ENCODE data around the gene FBXO47.

FBXO47 gene

GRCh38 chr17:38899421-38899820, 67.8 kb downstream of the FBXO47 start:
- no peak for DNase-seq

- no peak for DNase-seq
Measured at GRCh38 chr17:38898812-38899348, 68.3 kb downstream of the FBXO47 start.

GRCh38 chr17:38898291-38898679, 68.9 kb downstream of the FBXO47 start:
- no peak for DNase-seq

- no peak for DNase-seq
Measured at GRCh38 chr17:38897671-38898290, 69.4 kb downstream of the FBXO47 start.

DNA sequence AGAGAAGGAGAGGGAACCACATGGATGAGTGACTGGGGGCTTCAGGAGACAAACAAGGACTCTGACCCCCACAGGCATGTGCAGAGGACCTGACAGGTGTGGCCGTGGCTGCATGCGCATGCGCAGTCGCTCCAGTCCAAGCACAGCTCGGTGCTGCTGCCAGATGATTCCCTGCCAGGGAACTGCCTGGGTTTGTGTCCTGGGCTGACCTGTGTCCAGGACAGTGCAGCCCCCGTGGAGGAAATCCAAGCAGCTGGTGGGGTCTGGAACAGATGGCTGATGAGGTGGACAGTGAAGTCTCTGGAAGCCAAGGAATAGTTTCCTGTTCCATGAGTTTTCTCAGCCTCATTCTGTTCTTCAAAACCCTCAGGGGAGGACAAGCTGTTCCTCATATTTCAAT, 70.0 kb downstream of the FBXO47 start:
- DNase-seq = no peak

GRCh38 chr17:38896346-38896954, 70.8 kb downstream of the FBXO47 start:
- DNase-seq = no peak

DNA sequence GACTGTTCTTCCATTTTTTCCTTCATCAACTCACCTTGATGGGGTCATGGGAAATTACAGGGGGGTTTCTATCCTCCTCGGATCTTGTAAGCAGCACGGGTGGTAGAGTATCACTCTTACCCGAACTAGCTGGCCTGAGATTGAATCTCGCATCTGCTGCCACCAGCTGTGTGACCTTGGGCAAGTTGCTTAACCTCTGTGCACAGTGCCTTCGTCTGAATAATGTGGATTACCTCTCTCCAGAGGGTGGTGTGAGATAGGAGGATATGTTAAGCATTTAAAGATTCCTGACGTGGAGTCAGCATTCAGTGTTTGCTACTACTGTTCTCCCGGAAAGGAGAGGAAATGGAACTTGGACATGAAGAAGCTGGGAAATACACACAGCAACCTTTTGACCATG, 72.9 kb downstream of the FBXO47 start:
- no peak for DNase-seq

DNA sequence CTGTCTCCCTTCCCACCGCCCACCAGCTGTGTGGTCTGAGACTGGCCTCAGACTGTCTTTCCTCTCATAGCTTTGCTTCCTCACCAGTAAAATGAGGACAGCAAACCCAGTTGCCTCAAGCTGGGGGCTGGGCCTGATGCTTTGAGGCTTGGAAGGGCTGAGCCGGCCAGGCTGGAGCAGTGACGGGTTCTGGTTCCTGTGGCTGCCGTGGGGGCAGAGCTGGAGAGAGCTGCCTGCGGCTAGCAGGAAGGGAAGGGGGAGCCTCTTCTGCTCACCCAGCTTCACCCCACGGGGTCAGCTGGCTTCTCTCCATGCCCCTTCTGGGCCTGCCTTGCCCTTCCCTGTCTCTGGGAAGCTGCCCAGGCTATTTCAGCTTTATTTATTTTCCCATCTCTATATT, 73.6 kb downstream of the FBXO47 start:
- no peak for DNase-seq

DNA sequence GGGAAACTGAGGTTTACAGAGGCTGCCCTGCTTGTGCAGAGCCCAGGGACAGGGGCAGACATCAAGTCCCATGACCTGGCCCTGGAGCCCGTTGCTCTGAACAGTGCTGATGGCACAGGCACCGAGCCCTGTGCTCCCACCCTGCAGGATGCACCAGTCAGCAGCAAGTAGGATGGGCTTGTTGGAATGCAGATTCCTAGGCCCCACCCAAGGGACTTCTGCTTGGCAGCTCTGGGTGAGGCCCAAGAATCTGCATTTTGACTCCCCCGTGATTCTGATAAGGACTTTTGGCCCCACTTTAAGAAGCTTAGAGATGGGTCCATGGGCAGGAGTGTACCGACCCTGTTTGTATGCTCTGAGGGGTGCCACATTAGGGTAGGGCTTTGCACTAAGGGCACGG, 74.1 kb downstream of the FBXO47 start:
- DNase-seq = peak; percentile 14

DNA sequence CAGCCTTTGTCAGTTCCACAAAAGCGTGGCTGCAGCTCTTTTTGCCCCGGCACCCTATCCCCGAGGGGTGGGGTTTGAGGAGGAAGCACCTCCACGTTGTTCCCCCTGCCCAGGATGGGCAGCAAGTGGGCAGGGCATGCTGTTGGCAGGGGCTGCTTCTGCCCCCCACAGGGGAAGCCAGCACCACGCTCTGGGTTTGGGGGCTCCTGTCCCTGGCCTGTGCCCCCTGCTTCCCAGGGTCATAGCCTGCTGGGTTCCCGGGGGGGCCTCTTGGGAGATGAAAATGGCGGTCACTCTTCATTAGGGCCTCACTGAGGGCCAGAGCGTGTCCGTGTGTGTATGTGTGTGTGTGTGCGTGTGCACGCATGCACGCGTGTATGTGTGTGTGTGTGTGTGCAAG, 74.6 kb downstream of the FBXO47 start:
- DNase-seq = no peak

DNA sequence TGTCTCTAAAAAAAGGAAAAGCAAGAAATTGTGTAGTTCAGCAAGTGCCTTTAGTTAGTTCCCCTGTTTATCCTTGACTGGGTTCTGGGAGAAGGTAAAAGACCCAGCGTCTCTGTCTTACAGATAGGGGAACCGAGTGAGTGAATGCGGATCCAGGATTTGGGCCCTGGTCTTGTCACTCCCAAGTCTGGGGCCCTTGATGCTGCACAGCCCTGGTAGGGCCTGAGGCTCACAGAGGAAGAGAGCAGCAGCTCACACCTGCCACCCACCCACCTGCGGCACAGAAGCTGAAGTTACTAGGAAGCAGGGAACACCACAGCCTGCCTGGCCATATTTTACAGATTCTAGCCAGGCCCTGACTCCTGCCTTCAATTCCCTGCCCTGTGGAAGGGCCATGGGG, 75.1 kb downstream of the FBXO47 start:
- DNase-seq = no peak

DNA sequence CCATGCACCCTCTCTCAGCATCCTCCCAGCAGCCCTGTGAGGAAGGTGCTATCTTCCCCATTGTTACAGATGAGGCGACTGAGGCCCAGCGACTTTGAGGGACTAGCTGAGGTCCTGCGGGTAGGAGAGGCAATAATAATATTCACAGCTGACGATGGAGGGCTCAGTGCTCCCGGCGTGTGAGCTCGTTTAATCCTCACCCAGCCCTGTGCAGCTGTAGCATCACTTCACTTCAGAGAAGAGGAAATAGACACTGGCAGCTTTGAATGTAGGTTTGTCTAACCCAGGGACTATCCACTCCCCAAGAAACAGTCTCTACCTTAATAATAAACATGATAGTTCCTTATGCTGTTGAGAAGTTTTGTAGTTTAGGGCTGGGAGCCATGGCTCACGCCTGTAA, 75.8 kb downstream of the FBXO47 start:
- DNase-seq = no peak

DNA sequence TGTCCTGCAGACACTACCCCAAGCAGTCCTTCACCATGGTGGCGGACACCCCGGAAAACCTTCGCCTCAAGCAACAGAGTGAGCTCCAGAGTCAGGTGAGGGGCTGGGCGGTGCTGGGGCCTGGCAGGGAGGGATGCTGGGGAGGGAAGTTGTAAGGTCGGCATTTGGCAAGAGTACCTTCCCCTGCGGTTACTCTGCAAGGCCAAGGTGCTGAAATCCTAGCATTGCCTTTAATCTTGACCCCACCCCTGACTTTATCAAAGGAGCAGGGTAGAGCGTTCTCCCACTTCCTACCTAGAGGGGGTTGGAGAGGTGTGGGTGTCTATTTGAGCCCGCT, 76.8 kb downstream of the FBXO47 start:
- DNase-seq = no peak

GRCh38 chr17:38889745-38890409, 77.3 kb downstream of the FBXO47 start:
- DNase-seq = no peak

- DNase-seq = no peak
Measured at GRCh38 chr17:38888842-38889241, 78.4 kb downstream of the FBXO47 start.

DNA sequence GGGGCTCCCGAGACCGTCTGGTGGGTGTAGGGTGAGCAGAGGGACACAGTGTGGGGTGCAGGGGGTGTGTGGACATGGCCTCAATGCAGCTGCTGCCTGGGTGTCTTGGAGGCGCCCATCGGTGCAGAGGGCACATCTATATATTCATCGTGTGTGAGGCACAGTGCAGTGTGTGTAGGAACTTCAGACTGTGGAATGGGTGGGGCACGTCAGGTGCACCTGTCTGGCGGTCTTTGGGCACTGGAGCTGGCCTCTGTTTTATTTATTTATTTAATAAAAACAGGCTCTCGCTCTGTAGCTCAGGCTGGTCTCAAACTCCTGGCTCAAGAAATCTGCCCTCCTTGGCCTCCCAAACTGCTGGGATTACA, 80.6 kb downstream of the FBXO47 start:
- DNase-seq = no peak

Measured in OCI-M1 (cell line).